Psoas muscle (tissue), 8 donors: ENCODE results near the gene SHISAL1. TPM values are rescaled to one million over a fixed set of nuclear protein-coding genes. Genes with fewer than 3 reads are reported as not detected.

Experiments used
- ATAC-seq, 4 donors: fragments of 200-7000 bp; cut with Tn5 transposase; one replicate each; pipeline ENCODE4 v1.9.1; 2020; ENCODE audit warnings: moderate library complexity in 3 of 4, mild to moderate bottlenecking in 2 of 4
- DNase-seq, 2 donors: peaks; one replicate each; pipeline ENCODE4 v3.0.0-alpha.2; 2020
- H3K27ac ChIP-seq: fragments of 200-600 bp; one replicate; pipeline ENCODE4 v1.8.0; 2022
- H3K27me3 ChIP-seq, 3 donors: fragments of 200-600 bp in 1 of 3; one replicate each; pipeline versions ENCODE4 v1.6.1 to v1.8.0; 2013 to 2022; ENCODE audit warnings: low read length in 2 of 3, mild to moderate bottlenecking in 2 of 3, moderate library complexity in 1 of 3; ENCODE audit not compliant: insufficient read depth in 3 of 3
- H3K36me3 ChIP-seq, 2 donors: fragments of 200-600 bp in 1 of 2; one replicate each; pipeline versions ENCODE4 v1.6.1 to v1.8.0; 2013 to 2022; ENCODE audit warnings: low read depth in 1 of 2, mild to moderate bottlenecking in 1 of 2, moderate library complexity in 1 of 2; ENCODE audit not compliant: insufficient read depth in 1 of 2
- H3K4me1 ChIP-seq: fragments of 200-600 bp; one replicate; pipeline ENCODE4 v1.8.0; 2022
- H3K4me3 ChIP-seq: fragments of 200-600 bp; one replicate; pipeline ENCODE4 v1.8.0; 2022; ENCODE audit warnings: mild to moderate bottlenecking
- H3K9me3 ChIP-seq: fragments of 200-600 bp; one replicate; pipeline ENCODE4 v1.8.0; 2022
- CTCF ChIP-seq: fragments of 200-600 bp; IDR thresholded peaks from one replicate; pipeline ENCODE4 v1.8.0; 2022; ENCODE audit warnings: antibody characterized with exemption
- WGBS, 3 donors: extraction: QIAGEN DNeasy Blood & Tissue Kit; methylation state at CpG; one replicate each; pipeline versions ENCODE4 v1.1.6 to v1.1.7; 2013; 5-methylcytosine and 5-hydroxymethylcytosine counted together
- intact Hi-C, 2 donors: fragments of 100-400 bp; cut with DNase I; formaldehyde crosslinking; loops; one replicate each; pipeline versions ENCODE4 v1.11.0 to v1.14.2; 2022
- polyA plus RNA-seq, 3 donors: library from polyadenylated mRNA; stranded (reverse); fragments of 200-250 nt; gene quantifications; one replicate each; pipeline ENCODE4 v1.2.3, GENCODE V29; 2013
- total RNA-seq, 4 donors: library from RNA; stranded (reverse); fragmentation: NEBNext Ultra II Directional in 2 of 4; extraction: Animal tissue kit (Norgen Biotek cat#: 25700) in 2 of 4; gene quantifications; one replicate each; pipeline versions ENCODE4 v1.2.1 to v1.2.4, GENCODE V29; 2021 to 2023
- donor health status: healthy with polysubstance abuse.
- donor health status: DM: no; HTN: no; CAD: no; lungs with moderate emphysema.
- donor health status: Bipolar disorder and iron deficiency.
- donor health status: healthy.
- donor health status: DM: yes; HTN: yes; CAD: no.
- donor health status: DM: no; HTN: no; CAD: no.
- donor health status: DM: no; HTN: no; CAD: no.
- donor health status: DM: yes; HTN: yes; CAD: no.

Gene SHISAL1
- total and polyA plus RNA-seq, 7 donors = 0.01 to 0.24 (median 0.06) TPM; not detected in 1

- Histone ChIP-seq H3K9me3 (no peaks in the 10 kb centered on the region), H3K36me3 (no peaks in the 10 kb centered on the region), H3K4me1 (no peaks in the 10 kb centered on the region), H3K4me3 (no peak overlapping the region), H3K27me3 (peaks cover 0 to 74% (median 23%) of the 10 kb centered on the region in 3 donors), H3K27ac (no peak overlapping the region)
- WGBS, 3 donors = 40 to 45% (median 43%) methylated on average over 10 to 12 of the region's 12 CpGs
- DNase-seq (no peak), ATAC-seq (no peak)
- intact Hi-C loops = no loop called here
- TF ChIP-seq CTCF = no peak
Observed at GRCh38 chr22:44330188-44330743, 17.5 kb upstream of the SHISAL1 start.

GRCh38 chr22:44329179-44329796, 16.5 kb upstream of the SHISAL1 start:
- WGBS, 3 donors = 56 to 62% (median 60%) methylated on average over 17 of the region's 17 CpGs
- H3K4me3 ChIP-seq = no peak overlapping the region
- H3K9me3 ChIP-seq = no peaks in the 10 kb centered on the region
- no peak for TF ChIP-seq CTCF
- H3K36me3 ChIP-seq = no peaks in the 10 kb centered on the region
- DNase-seq = no peak
- peaks cover 0 to 68% (median 17%) of the 10 kb centered on the region in 3 donors for H3K27me3 ChIP-seq
- no peak overlapping the region for H3K27ac ChIP-seq
- ATAC-seq = no peak
- no peaks in the 10 kb centered on the region for H3K4me1 ChIP-seq
- intact Hi-C loops = no loop called here

DNA sequence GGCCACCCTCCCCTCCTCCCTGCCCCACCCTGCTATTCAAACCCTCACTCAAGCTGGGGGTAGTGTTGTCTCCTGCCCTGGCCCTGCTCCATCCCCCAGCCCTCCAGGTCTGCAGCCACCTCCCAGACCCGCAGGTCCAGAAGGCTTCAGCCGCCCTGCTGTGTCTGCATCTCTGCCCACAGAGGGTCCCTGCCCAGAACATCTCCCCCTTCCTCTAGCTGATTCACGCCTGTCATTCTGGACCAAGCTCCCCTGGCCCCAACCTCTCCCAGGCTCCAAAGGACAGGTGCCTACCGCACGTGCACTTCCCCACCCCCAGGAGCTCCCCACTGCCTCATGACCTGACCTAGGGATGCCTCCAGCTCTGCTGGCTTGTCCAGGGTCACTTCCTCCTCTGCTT, 16.0 kb upstream of the SHISAL1 start:
- DNase-seq (no peak), ATAC-seq (no peak)
- H3K36me3 ChIP-seq = no peaks in the 10 kb centered on the region
- 75 to 91% (median 81%) methylated on average over 5 of the region's 5 CpGs for WGBS, 3 donors
- H3K9me3 ChIP-seq = no peaks in the 10 kb centered on the region
- H3K4me1 ChIP-seq = no peaks in the 10 kb centered on the region
- TF ChIP-seq CTCF = no peak
- H3K27ac ChIP-seq = no peak overlapping the region
- intact Hi-C loops = no loop called here
- H3K27me3 ChIP-seq = peaks cover 0 to 63% (median 17%) of the 10 kb centered on the region in 3 donors
- H3K4me3 ChIP-seq = no peak overlapping the region

DNA sequence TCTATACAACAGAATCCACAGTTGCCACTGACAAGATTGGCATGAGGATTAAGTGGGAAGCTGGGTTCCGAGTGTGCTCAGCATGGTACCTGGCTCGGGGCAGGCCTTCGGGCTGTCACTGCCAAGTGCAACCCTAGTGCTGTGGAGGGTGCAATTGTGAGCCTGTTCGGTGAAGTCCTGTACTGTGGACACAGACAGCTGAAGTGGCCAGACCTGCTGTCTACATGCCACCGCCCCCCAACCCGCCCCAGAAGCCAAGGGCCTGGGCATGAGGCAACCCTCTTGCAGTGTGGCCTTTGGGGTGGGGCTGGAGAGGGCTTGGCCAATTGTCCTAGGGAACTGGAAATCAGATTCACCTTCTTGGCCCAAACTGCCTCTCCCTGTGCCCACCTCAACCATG, 15.6 kb upstream of the SHISAL1 start:
- no peak overlapping the region for H3K4me3 ChIP-seq
- no peaks in the 10 kb centered on the region for H3K36me3 ChIP-seq
- TF ChIP-seq CTCF = no peak
- no peaks in the 10 kb centered on the region for H3K9me3 ChIP-seq
- peaks cover 0 to 62% (median 15%) of the 10 kb centered on the region in 3 donors for H3K27me3 ChIP-seq
- H3K4me1 ChIP-seq = no peaks in the 10 kb centered on the region
- no peak for ATAC-seq
- DNase-seq = no peak
- intact Hi-C loops = no loop called here
- WGBS, 3 donors = 80 to 97% (median 85%) methylated on average over 6 of the region's 6 CpGs
- no peak overlapping the region for H3K27ac ChIP-seq
